AG08396 (cell line): ENCODE data around the gene SOX12.

ENCODE experiments used
- DNase-seq: peaks from one replicate; pipeline ENCODE4 v3.0.0; 2012; ENCODE audit warnings: low spot score, mixed read lengths

Gene SOX12

GRCh38 chr20:325045-325888 lies at the start of gene SOX12:
Gene SOX12, plus strand, starts transcription at chr20:325552. Its CDS starts 373 bp downstream, at chr20:325925.
- DNase-seq: peak; percentile 96

DNA sequence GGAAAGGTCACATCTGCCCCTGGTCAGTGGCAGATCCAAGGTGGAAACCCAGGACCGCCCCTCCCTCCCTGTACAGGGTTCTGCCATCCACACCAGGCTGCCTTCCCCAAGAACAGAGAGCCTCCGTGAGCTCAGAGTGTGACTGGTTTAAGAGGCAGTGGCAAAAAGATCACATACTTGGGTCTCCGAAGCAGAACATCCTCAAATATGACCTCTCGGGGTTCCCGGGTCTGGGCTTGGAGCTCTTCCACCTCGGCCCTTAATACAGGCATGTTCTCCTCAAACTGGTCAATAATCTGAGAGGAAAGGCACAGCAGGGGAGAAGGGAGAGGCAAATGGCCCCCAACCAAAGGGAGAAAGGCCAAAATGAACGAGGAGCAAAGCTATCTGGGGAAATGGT lies 49.6 kb upstream of the SOX12 start:
- DNase-seq: no peak

DNA sequence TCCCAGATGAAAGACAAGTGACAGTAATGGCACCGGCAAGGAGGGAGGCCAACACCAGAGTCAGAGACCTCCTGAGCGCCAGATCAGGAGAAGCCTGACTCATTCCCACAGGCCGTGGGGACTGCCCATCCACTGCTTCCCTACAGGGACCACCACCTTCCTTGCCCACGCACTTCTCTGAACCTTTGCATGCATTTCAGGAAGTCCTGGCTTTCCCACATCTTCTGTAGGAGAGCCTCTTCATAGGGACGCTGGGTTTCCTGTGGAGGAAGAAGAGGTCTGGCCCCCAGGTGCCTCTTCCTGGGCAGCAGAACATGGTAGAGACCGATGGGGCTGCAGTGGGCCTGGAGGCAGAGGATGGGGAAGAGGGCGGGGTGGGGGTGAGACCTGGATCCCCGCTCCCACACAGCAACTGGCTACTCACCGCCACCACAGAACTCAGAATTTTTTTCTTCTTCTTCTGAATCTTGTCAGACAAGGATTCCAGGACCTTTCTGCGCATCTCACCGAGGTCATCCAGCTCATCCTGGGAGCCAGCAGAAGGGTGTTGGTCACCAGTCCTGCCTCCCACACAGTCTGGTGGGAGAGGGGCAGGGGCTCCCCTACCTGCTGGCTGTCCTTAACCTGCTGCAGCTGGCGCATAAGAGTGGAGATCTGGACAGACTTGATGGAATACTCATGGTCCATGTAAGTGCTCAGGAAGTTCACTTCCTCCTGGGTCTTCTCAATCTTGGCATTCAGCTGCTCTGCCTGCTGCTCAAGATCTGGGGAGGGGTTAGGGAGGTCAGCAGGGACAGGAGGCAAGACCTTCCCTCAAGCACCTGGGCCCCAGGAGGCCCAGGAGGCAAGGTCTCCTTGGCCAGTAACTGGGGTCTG lies 48.5 kb upstream of the SOX12 start:
- no peak for DNase-seq

DNA sequence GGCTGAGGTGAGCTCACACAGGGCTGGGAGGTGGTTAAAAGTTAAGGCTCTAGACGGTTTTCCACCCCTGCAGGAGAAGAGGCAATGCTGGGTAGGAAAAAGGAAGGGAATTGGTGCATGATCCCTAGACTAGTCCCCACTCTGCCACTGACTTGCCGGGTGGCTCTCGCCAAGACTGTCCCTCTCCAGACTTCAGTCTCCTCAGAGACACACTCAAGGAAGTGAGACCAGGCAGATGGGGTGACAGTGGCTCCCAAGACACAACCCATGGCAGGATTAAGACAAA lies 47.9 kb upstream of the SOX12 start:
- no peak for DNase-seq

DNA sequence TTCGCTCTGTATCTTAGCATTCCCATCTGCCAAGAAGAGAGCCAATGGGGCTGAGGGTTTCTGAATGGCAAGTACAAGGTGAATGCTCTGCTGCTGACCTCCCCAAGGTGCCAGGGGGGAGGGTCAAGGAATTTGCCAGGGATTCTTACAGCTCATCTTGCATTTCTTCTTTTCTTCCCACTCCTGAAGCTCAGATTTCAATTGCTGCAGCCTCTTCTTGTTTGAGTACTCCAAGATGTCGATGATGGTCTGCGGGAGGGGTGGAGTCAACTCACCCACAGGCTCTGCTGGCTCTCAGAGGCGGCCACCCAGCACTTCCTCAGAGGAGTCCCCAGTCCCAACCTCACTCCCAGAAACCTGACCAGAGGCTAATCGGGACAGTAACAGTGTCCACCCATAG lies 47.2 kb upstream of the SOX12 start:
- DNase-seq: no peak

DNA sequence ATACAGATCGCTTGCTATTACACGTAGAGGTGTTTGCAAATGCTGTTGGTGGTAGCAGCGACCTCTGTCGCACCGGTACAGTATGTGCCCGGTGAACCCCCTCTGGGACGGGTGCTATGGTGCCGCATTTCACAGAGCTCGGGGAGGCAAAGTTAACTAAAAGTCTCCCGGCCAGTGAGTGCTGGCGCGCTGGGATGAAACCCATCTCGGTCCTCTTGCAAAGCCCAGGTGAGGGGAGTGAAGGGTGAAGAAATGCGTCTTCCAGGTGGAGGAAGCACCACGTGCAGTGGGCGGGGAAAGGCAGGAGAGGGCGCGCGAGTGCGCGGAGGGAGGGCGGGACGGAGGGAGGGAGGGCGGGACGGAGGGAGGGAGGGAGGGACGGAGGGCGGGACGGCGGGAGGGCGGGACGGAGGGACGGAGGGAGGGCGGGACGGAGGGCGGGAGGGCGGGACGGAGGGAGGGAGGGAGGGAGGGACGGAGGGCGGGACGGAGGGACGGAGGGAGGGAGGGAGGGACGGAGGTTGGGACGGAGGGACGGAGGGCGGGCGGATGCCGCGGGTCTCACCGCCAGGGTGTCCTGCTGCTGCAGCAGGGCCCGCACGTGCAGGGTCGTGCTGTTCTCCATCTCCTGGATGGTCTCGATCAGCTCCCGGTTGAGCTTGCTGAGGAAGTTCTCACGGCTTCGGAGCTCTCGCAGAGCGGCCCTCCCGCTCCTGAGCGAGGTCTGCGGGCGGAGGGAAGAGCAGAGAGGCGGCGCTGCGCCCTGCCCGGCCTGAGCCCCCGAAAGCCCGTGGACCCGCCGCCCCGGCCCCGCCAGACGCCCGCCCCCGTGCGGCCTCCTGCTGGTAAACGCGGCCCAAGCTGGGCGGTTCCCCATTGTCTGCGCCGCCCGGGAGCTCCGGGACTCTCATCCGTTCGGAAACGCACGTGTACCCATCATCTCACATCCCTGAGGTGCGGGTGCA lies 46.5 kb upstream of the SOX12 start:
- no peak for DNase-seq

DNA sequence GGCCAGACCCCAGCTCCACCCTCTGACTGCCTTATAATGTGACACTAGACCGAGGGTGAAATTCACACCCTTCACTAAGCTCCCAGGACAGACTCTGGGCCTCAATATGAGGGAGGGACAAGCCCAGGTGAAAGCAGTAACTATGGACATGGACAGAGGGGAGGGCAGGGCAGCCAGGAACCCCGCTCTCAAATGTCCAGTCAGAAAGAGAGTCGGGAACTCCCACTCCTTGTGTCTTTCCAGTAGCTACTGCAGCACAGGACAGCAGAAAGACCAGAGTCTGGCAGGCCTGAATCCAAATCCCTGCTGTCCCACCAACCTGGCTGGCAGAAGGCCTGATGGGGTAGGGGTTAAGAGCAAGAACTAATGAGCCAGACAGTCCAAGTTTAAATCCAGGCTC lies 41.2 kb upstream of the SOX12 start:
- DNase-seq: no peak

DNA sequence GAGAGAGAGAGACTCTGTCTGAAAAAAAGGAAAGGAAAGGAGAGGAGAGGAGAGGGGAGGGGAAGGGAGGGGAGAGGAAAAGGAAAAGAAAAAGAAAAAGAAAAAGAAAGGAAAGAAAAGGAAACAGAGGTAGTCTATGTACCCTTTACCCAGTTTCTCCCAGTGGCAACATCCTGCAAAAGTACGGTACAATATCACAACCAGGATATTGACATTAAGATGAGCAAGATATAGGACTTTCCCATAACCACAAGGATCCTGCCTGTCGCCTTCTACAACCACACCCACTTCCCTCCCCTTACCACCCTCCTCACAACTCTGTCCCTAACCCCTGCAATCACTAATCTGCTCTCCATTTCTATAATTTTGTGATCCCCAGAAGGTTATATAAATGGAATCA lies 38.8 kb upstream of the SOX12 start:
- DNase-seq: no peak

DNA sequence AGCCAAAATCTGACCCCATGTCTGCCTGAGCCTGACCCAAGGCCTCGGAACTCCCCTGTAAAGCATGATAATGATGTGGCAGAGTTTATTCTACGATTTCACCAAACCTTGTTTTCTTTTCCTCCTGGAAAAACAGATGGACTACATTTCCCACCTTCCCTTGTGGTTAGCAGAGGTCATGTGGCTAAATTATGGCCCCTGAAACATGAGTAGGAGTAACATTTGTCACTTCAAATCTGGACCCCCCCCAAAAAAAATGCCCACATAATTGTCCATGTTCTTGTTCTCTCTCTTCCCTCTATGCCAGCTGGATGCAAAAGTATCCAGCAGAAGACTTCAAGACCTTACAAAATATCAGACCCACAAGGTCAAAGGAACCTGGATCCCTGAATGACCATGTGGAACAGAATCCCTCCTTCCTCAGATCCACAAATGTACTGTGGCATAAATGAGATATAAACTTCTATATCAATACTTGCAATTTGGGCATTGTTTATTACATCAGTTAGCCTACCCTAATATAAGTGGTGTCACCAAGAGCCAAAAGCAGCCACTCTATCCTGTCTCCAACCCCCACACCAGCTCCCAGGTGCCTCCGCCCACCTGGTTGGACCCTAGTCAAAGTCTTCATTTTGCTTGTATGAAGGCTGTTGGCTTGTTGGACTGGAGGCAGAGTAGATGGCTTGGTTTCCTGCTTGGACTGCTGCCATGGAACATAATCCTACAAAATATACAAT lies 36.2 kb upstream of the SOX12 start:
- DNase-seq: no peak

- no peak for DNase-seq
Measured at GRCh38 chr20:289693-290083, 35.7 kb upstream of the SOX12 start.

- DNase-seq: peak; percentile 98
Measured at GRCh38 chr20:290084-290831, 35.1 kb upstream of the SOX12 start, which contains the start of gene C20orf96. Gene C20orf96, minus strand, starts transcription at chr20:290750. Its CDS starts 140 bp downstream, at chr20:290610.

GRCh38 chr20:294602-295001 lies 30.8 kb upstream of the SOX12 start:
- DNase-seq: no peak

DNA sequence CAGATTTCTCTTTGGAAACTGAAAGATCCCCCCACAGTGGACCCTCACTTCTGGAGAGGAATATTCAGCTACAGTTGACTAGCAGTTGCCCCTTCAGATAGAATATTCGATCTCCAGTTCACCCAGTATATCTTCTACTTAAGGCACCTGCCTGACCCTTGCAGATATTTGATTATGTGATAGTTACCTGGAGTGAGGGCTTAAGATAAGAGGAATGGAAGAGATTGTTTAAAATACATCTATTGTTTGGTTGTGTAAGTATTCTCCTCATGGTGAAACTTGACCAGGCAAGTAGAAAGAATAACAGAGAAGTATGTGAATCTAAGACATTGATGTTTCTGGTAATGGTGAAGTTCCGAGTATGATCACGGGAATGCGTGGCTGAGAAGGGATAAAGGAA lies 29.5 kb upstream of the SOX12 start:
- DNase-seq: no peak

DNA sequence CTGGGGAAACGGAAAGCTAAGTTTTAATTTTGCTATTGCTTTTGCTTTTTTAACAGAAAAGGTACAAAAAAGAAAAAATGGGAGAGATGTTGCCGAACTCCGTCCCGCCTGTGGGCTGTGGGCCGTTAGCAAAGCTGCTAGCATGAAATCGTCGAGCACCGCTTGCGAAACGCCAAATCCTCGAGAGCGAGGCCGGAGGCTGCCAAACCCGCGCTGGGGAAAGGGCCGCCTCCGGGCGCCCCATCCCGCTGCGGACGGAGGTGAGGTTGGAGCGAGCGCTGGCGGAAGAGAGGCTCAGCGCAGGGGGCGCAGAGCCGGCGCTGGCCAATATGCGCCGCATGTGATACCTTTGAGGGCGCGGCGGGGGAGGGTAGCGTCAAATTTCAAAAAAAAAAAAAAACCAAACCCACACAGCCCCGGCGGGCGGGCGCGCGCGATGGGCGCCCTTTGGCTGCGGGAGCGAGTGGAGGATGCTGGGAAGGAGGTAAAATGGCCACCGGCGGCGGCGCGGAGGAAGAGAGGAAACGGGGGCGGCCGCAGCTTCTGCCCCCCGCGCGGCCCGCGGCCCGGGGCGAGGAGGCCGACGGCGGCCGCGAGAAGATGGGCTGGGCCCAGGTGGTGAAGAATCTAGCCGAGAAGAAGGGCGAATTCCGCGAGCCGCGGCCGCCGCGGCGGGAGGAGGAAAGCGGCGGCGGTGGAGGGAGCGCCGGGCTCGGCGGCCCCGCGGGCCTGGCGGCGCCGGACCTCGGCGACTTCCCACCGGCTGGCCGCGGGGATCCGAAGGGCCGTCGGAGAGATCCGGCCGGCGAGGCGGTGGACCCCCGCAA lies 28.0 kb upstream of the SOX12 start, which contains the start of gene ZCCHC3:
ZCCHC3 (plus strand) TSS at position 473 of the 827 bp plus-strand sequence; CDS start at position 490, 17 bp downstream.
- peak; percentile 90 for DNase-seq

- DNase-seq: peak; percentile 73
Measured at GRCh38 chr20:297925-298775, 27.2 kb upstream of the SOX12 start.

DNA sequence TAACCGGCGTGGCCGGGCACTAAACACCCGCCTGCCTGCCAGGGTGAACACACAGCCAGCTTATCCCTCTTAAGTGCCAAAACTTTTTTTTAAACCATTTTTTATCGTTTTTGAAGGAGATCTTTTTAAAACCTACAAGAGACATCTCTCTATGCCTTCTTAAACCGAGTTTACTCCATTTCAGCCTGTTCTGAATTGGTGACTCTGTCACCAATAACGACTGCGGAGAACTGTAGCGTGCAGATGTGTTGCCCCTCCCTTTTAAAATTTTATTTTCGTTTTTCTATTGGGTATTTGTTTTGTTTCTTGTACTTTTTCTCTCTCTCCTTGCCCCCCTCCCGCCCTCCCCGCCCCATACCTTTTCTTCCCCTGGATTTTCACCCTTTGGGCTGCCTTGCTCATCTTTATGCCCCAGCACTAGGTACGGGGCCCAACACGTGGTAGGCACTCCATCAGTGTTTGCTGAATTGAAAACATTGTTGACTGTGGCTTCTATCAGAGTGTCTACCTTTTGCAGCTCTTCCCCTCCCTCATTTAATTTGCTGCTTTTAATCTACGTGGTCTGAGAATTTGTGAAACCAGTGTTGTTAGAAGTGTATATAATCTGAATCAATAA lies 26.5 kb upstream of the SOX12 start:
- DNase-seq: no peak

GRCh38 chr20:300345-300990 lies 24.9 kb upstream of the SOX12 start:
- DNase-seq: no peak
